ENCODE measurements around the gene PBX1.
"Not testable (repeated sequence)": the region's sequence is repeated elsewhere in the genome, so short reads cannot be mapped to it uniquely, and the experiment has no call there.

Gene PBX1

DNA sequence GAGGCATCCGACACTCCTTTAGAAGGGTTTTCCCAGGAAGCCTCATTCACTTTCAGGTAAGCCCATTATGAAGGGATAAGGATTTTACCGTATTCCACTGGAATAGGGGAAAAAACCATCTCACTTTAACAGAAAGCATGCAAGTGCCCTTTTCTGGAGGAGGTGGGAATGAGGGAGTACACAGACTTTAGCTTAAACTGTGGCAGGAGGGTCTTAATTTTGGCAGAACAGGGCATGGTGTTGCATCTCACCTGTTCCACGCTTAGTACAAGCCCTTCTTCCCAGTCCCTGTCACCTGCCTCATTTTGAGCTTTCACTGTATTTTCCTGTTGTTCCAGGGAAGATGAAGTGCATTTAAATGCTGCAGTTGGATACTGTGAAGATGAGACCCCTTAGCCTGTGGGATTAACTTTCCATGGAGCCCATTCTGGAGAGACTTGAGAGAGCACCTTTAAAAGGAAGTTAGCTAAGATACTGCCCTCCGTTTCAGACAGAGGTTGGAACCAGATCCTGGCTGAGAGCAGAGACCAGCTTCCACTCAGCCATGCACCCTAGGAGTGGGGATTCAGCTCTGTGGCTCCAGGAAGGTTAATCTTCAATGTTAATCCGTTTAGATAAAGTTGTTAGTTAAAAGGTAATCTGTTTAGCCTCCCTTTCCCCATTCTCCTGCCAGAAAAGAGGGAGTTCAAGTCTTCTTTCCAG lies 42.6 kb downstream of the PBX1 start:
- Histone ChIP-seq H3K27me3 (ENCODE audit: low read depth, low read length) (peaks cover 22% of the 10 kb centered on the region), H4K20me1 (ENCODE audit: insufficient read depth, low read length) (no peaks in the 10 kb centered on the region), H2AFZ (ENCODE audit: low read depth, low read length) (no peak overlapping the region), H3K9me3 (ENCODE audit: insufficient read depth, low read length) (no peaks in the 10 kb centered on the region), H3K36me3 (replicated peaks; ENCODE audit: low read depth, low read length) (no peaks in the 10 kb centered on the region), H3K79me2 (ENCODE audit: low read length) (no peaks in the 10 kb centered on the region), H3K9ac (ENCODE audit: low read length) (no peak overlapping the region), H3K4me2 (ENCODE audit: low read length) (no peak overlapping the region), H3K4me3 (ENCODE audit: low read length) (no peak overlapping the region), H3K4me1 (ENCODE audit: low read length) (no peaks in the 10 kb centered on the region), H3K27ac (ENCODE audit: low read length) (no peak overlapping the region)
- TF ChIP-seq EZH2phosphoT487 (IDR thresholded peaks at IDR 0.05; ENCODE audit: low read depth), result no peak
- TF ChIP-seq, protein P1, sequence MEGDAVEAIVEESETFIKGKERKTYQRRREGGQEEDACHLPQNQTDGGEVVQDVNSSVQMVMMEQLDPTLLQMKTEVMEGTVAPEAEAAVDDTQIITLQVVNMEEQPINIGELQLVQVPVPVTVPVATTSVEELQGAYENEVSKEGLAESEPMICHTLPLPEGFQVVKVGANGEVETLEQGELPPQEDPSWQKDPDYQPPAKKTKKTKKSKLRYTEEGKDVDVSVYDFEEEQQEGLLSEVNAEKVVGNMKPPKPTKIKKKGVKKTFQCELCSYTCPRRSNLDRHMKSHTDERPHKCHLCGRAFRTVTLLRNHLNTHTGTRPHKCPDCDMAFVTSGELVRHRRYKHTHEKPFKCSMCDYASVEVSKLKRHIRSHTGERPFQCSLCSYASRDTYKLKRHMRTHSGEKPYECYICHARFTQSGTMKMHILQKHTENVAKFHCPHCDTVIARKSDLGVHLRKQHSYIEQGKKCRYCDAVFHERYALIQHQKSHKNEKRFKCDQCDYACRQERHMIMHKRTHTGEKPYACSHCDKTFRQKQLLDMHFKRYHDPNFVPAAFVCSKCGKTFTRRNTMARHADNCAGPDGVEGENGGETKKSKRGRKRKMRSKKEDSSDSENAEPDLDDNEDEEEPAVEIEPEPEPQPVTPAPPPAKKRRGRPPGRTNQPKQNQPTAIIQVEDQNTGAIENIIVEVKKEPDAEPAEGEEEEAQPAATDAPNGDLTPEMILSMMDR (IDR thresholded peaks at IDR 0.05; ENCODE audit: low read depth, low read length), result no peak

DNA sequence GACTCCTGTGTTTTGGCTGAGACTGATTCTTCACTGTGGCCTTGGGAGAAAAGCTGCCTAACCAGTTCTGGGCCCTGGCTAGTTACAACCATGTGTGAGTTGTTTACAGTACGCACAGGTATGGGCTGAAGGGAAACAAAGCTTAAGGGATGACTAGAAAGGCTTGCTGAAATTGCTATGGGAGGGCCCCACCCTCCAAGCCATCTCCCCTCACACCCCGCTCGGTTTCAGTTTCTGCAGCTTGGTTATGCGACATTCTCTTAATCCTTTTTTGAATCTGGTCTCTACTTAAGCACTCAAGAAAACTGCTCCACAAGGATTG lies 43.1 kb downstream of the PBX1 start:
- no peak overlapping the region for H2AFZ ChIP-seq (ENCODE audit: low read depth, low read length)
- no peaks in the 10 kb centered on the region for H3K79me2 ChIP-seq (ENCODE audit: low read length)
- no peaks in the 10 kb centered on the region for H3K4me1 ChIP-seq (ENCODE audit: low read length)
- no peak for TF ChIP-seq EZH2phosphoT487 (IDR thresholded peaks at IDR 0.05; ENCODE audit: low read depth)
- TF ChIP-seq, protein P1 (IDR thresholded peaks at IDR 0.05; ENCODE audit: low read depth, low read length), result no peak
- no peaks in the 10 kb centered on the region for H4K20me1 ChIP-seq (ENCODE audit: insufficient read depth, low read length)
- H3K4me3 ChIP-seq (ENCODE audit: low read length), result no peak overlapping the region
- no peak overlapping the region for H3K27ac ChIP-seq (ENCODE audit: low read length)
- H3K9me3 ChIP-seq (ENCODE audit: insufficient read depth, low read length), result no peaks in the 10 kb centered on the region
- H3K36me3 ChIP-seq (replicated peaks; ENCODE audit: low read depth, low read length), result no peaks in the 10 kb centered on the region
- no peak overlapping the region for H3K9ac ChIP-seq (ENCODE audit: low read length)
- H3K4me2 ChIP-seq (ENCODE audit: low read length), result no peak overlapping the region
- peaks cover 22% of the 10 kb centered on the region for H3K27me3 ChIP-seq (ENCODE audit: low read depth, low read length)

- Histone ChIP-seq H3K79me2 (ENCODE audit: low read length) (no peaks in the 10 kb centered on the region), H4K20me1 (ENCODE audit: insufficient read depth, low read length) (no peaks in the 10 kb centered on the region), H2AFZ (ENCODE audit: low read depth, low read length) (no peak overlapping the region), H3K4me1 (ENCODE audit: low read length) (no peaks in the 10 kb centered on the region), H3K9me3 (ENCODE audit: insufficient read depth, low read length) (no peaks in the 10 kb centered on the region), H3K27me3 (ENCODE audit: low read depth, low read length) (peaks cover 22% of the 10 kb centered on the region), H3K27ac (ENCODE audit: low read length) (no peak overlapping the region), H3K4me2 (ENCODE audit: low read length) (no peak overlapping the region), H3K9ac (ENCODE audit: low read length) (no peak overlapping the region), H3K36me3 (replicated peaks; ENCODE audit: low read depth, low read length) (no peaks in the 10 kb centered on the region), H3K4me3 (ENCODE audit: low read length) (no peak overlapping the region)
- TF ChIP-seq, protein P1 (IDR thresholded peaks at IDR 0.05; ENCODE audit: low read depth, low read length), result no peak
- TF ChIP-seq EZH2phosphoT487 (IDR thresholded peaks at IDR 0.05; ENCODE audit: low read depth), result no peak
These were observed 43.6 kb downstream of the PBX1 start for GRCh38 chr1:164602480-164603093.

DNA sequence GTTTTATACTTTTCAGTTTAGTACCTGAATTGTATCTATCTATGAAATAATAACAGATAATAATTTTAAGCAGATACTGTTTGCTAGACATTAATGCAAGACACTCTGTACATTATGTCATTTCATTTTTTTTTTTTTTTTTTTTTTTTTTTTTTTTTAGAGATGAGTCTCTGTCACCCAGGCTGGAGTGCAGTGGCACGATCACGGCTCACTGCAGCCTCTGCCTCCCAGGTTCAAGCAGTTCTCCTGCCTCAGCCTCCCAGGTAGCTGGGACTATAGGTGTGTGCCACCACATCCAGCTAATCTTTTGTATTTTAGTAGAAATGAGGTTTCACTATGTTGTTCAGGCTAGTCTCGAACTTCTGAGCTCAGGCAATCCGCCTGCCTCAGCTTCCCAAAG lies 44.8 kb downstream of the PBX1 start:
- H3K4me1 ChIP-seq (ENCODE audit: low read length); H3K79me2 ChIP-seq (ENCODE audit: low read length); H2AFZ ChIP-seq (ENCODE audit: low read depth, low read length); H4K20me1 ChIP-seq (ENCODE audit: insufficient read depth, low read length); H3K27ac ChIP-seq (ENCODE audit: low read length); H3K36me3 ChIP-seq (replicated peaks; ENCODE audit: low read depth, low read length); H3K9ac ChIP-seq (ENCODE audit: low read length); H3K4me3 ChIP-seq (ENCODE audit: low read length); H3K4me2 ChIP-seq (ENCODE audit: low read length); H3K9me3 ChIP-seq (ENCODE audit: insufficient read depth, low read length): not testable (repeated sequence)
- H3K27me3 ChIP-seq (ENCODE audit: low read depth, low read length), result peaks cover 22% of the 10 kb centered on the region

All from OCI-LY3 (cell line).